HFF-Myc (cell line): Measurements from ENCODE around the gene MBTPS1.

Experiments
- DNase-seq: peaks from one replicate; pipeline ENCODE4 v3.0.0-alpha.2; 2011; ENCODE audit warnings: low read depth; ENCODE audit errors: extremely low read depth
- H3K4me3 ChIP-seq: replicated peaks from 2 replicates; pipeline ENCODE4 v1.5.1; 2011; ENCODE audit warnings: low read depth, mild to moderate bottlenecking, control low read depth, low read length
- CTCF ChIP-seq: IDR thresholded peaks from 2 replicates; pipeline ENCODE4 v1.5.1; 2012; ENCODE audit warnings: mild to moderate bottlenecking, low read depth, low read length, control low read depth; ENCODE audit errors: missing control alignments

Gene MBTPS1

DNA sequence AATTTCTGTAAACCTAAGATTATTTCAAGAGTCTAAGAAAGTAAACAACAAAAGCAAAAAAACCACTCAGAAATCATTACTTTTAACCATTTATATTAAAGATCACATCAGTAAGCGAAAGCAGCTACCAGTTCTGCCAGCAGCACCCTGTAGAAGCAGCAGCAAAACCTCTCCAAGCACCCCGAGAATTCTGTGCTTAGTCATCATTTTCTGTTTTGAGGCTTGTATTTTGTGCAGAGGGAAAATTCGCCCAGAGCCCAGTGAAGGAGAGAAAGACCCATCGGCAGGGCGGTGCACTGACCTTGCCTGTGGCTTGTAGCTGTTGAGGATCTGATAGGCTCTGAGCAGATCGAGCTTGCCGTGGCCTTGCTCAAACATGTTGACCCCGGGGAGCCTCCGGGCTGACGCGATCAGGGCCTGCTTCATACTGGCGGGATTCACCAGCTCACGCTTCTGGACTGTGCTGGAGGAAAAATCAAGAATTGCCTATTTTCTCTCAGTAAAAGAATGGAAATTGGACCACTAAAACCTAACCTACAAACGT is 35.2 kb downstream of the MBTPS1 start:
- no peak for TF ChIP-seq CTCF

DNA sequence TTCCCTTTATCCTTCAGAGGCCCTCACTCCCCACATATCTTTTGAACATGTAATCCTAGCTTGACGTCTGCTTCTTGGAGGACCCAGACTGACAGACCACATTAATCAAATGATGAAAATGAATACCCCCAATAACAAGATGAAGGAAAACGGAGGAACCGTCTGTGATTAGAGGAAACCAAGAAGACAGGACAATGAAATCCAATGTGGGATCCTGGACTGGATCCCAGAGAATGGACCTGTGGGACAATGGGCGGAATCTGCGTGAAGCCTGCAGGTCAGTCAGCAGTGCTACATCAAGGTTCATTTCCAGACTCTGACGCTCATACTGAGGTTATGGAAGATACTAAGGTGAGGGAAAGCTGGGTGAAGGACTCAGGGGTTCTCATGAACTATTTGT is 35.9 kb downstream of the MBTPS1 start:
- DNase-seq, result no peak
- no peak for TF ChIP-seq CTCF
- H3K4me3 ChIP-seq, result no peak overlapping the region

More for the DNA sequence above, 35.2 kb downstream of the MBTPS1 start:
- no peak overlapping the region for H3K4me3 ChIP-seq
- no peak for DNase-seq

GRCh38 chr16:84080378-84080777 is 36.4 kb downstream of the MBTPS1 start:
- TF ChIP-seq CTCF, result no peak
- H3K4me3 ChIP-seq, result no peak overlapping the region
- no peak for DNase-seq

GRCh38 chr16:84079664-84080063 is 37.1 kb downstream of the MBTPS1 start:
- TF ChIP-seq CTCF, result no peak
- DNase-seq, result no peak
- H3K4me3 ChIP-seq, result no peak overlapping the region

DNA sequence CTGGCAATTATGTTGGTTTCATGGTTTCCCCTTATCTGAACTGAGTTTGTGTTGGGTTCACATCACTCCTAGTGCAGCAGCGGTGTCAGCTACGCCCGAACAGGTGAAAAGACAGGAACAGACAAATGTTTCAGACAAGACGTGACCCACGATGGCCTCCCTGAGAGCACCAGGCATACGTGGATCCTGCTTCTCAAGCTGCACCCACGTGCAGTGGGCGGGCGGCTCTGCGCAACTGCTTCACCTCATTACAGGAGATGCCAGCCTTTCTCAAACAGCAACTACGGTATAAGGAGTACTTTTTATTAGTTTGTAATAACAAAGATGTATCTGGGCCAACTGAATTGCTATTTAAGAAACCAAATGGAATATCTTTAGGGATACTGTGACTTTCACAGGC is 41.4 kb downstream of the MBTPS1 start:
- TF ChIP-seq CTCF, result no peak
- DNase-seq, result no peak
- no peak overlapping the region for H3K4me3 ChIP-seq

DNA sequence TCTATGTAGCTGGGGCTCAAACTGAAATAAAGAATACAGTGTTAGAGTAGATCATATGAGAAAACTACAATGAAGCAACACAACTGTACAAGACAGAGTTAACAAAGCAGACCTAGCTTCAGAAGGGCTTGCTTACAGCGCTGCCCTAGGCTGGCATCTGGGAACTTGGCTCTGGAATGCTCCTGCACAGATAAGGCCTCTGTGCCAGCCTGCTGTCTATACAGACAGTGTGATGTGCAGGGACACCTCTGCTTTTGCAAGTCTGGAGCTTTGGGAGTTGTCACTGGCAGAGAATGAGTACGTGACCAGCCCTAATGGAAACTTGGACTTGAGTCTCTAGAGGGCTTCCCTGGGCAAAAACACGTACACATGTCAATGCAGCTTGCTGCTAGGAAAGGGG is 42.0 kb downstream of the MBTPS1 start:
- DNase-seq, result no peak
- H3K4me3 ChIP-seq, result no peak overlapping the region
- no peak for TF ChIP-seq CTCF

GRCh38 chr16:84072014-84072413 is 44.7 kb downstream of the MBTPS1 start:
- no peak for DNase-seq
- no peak for TF ChIP-seq CTCF
- no peak overlapping the region for H3K4me3 ChIP-seq
